GM10266 (cell line): ENCODE results near the gene CCL18.
"Not testable (repeated sequence)": the region's sequence is repeated elsewhere in the genome, so short reads cannot be mapped to it uniquely, and the experiment has no call there.

ENCODE experiments used
- DNase-seq: peaks from one replicate; pipeline ENCODE4 v3.0.0; 2012; ENCODE audit errors: extremely low spot score
- TF ChIP-seq, protein P1 (sequence below): IDR thresholded peaks from 2 replicates; pipeline ENCODE4 v1.5.1; 2012; ENCODE audit warnings: mild to moderate bottlenecking, low read depth; ENCODE audit not compliant: control insufficient read depth, insufficient read depth; ENCODE audit errors: missing control alignments

CCL18 gene

DNA sequence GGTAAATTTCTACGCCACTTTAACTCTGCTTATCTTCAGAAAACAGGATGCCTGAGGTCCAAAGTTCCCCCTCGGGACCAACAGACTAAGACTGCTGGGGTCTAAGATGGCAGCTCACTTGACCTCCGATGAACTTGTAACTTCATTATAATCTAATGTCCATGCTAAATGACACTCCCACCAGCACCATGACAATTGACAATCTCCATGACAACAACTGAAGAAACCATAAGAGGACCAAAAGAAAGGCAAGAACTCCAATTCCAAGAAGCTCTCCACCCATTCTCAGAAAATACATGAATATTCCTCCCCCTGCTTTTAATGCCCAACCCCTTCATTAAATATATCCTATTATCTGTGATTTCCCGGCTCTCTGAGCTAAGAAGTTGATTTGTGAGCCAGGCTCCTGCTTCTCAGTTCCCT lies 47.0 kb downstream of the CCL18 start:
- no peak for DNase-seq
- TF ChIP-seq, protein P1, sequence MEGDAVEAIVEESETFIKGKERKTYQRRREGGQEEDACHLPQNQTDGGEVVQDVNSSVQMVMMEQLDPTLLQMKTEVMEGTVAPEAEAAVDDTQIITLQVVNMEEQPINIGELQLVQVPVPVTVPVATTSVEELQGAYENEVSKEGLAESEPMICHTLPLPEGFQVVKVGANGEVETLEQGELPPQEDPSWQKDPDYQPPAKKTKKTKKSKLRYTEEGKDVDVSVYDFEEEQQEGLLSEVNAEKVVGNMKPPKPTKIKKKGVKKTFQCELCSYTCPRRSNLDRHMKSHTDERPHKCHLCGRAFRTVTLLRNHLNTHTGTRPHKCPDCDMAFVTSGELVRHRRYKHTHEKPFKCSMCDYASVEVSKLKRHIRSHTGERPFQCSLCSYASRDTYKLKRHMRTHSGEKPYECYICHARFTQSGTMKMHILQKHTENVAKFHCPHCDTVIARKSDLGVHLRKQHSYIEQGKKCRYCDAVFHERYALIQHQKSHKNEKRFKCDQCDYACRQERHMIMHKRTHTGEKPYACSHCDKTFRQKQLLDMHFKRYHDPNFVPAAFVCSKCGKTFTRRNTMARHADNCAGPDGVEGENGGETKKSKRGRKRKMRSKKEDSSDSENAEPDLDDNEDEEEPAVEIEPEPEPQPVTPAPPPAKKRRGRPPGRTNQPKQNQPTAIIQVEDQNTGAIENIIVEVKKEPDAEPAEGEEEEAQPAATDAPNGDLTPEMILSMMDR, result no peak

DNA sequence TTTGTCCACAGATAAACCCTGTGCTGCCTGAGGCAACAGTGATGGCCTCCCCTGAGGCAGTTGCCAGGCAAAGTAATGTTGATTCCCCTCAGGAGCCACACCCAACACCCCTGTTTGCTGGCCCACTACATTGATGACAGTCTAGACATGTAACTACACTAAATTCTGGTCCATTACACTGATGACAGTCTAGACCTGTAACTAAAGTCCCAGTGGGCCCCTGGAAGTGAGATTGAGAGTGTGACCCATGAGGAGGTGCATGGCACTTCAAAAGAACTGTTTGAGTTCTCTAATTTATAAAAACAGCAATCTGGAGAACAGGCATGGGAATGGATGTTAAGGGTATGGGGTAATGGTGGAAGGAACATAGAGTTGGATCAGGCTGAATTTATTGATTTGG lies 48.5 kb downstream of the CCL18 start:
- DNase-seq, result no peak
- TF ChIP-seq, protein P1, result no peak

DNA sequence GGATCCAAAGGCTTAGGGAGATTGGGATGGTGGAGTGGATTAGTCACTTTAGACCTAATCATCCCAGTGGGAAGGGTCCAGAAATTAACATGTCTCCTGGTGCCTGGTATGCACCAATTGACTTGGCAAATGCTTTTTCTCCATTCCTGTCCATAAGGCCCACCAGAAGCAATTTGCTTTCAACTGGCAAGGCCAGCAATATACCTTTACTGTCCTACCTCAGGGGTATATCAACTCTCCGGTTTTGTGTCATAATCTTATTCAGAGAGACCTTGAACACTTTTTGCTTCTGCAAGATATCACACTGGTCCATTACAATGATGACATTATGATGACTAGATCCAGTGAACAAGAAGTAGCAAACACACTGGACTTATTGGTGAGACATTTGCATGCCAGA lies 49.1 kb downstream of the CCL18 start:
- not testable (repeated sequence) for DNase-seq

DNA sequence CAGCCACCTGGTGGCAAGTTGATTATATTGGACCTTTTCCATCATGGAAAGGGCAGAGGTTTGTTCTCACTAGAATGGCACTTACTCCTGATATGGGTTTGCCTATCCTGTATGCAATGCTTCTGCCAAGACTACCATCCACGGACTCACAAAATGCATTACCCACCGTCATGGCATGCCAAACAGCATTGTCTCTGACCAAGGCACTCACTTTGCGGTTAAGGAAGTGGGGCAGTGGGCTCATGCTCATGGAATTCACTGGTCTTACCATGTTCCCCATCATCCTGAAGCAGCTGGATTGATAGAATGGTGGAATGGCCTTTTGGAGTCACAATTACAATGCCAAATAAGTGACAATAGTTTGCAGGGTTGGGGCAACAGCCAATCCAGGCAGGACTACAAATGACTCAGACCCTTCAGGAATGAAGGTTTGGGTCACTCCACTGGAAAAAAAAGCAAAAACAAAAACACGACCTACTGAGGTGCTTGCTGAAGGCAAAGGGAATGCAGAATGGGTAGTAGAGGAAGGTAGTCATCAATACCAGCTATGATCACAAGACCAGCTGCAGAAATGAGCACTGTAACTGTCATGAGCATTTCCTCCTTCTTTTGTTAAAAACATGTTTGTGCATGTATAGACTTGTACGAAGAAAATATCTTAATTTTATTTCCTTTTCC lies 51.0 kb downstream of the CCL18 start:
- not testable (repeated sequence) for DNase-seq

DNA sequence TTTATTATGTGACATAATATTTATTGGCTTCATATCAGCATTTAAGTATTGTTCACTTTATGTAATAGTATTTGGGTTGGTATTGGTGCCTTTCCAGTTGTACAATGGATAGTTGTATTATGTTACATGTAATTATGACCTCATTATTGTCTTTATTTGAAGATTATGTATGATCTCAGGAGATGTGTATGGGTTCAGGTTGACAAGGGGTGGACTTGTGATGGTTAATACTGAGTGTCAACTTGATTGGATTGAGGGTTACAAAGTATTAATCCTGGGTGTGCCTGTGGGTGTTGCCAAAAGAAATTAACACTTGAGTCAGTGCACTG lies 51.5 kb downstream of the CCL18 start:
- DNase-seq, result not testable (repeated sequence)

DNA sequence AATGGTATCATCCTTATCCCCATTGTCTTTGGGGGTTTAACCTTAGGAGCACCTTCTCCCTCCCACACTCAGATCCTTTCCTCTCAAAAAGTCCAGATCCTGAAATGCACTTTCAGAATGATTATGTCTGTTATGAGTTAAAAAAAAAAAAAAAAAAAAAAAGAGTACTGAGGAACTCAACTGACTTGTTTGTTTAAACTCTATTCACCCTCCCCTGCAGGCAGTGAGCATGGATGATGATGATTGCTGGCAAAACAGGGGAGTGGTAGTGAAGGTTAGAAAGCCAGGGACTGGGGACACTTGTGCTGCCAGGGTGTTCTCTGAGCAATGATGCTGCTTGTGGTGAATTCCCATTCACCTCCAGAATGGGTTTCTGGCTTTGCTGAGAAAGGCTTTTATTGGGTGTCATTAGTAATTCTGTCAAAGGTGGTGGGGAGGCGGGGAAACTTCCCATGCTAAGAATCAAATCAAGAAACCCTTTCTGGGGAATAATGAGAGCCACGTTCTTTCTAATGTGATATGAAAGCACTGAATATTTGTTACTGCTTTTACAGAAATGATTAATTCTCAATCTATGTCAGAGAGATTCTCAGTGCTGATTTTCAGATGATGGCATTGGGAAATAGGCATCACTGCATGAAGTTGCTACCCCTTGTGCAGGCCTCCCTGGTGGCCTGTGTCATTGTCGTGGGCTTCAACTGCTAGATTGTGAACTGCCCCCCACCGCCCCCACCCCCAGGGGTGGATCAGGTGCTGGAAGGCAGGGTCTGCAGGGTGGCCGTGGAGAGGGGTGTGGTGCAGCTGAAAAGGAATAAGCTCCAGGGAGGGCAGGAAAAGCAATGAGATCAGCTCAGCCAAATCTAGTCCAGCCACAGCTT lies 53.7 kb downstream of the CCL18 start:
- DNase-seq, result no peak
- TF ChIP-seq, protein P1, result no peak

DNA sequence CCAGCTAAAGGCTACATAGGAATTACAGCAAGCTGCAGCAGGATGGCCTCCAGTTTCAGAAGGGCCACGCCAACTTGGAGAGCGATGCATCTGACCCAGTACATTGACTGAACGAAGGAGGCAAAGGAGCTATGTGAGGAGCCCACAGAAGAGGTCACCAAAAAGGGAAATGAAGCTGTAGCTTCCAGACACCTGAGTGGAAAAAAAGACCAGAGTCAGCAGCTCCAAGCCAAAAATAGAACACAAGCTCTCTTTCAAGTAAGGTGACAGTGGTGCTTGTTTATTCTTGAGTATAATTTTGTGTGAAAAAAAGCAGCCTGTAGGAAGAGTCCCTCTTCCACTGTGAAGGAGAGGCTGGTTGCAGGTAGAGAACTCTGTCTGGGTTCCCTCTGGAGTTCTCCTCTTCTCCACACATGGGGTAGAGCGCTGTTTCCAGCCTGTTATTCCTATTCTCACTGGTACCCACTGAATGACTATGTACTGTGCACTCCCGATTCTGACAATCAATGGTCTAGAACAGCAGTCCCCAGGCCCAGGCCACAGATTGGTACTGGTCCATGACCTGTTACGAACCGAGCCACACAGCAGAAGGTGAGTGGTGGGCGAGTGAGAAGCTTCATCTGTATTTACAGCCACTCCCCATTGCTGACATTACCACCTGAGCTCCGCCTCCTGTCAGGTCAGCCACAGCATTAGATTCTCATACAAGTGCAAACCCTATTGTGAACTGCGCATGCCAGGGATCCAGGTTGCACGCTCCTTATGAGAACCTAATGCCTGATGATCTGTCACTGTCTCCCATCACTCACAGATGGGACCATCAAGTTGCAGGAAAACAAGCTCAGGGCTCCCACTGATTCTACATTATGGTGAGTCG lies 54.6 kb downstream of the CCL18 start:
- DNase-seq, result no peak
- TF ChIP-seq, protein P1, result no peak

DNA sequence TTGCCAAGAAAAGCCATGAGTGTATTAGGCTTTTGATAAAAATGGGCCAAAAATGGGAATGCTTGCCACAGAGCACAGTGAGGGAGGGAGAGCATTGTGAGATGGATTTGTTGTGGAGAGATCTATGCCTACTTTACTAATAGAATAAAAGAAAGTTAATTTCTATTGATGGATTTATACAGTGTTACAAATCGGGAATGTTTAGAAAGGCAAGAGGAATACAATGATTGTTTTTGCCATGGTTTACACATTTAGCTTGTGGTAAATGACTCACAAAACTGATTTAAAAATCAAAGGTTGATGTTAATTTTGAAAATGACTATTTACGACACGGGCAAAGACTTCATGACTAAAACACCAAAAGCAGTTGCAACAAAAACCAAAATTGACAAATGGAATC lies 56.1 kb downstream of the CCL18 start:
- no peak for DNase-seq
- TF ChIP-seq, protein P1, result no peak

DNA sequence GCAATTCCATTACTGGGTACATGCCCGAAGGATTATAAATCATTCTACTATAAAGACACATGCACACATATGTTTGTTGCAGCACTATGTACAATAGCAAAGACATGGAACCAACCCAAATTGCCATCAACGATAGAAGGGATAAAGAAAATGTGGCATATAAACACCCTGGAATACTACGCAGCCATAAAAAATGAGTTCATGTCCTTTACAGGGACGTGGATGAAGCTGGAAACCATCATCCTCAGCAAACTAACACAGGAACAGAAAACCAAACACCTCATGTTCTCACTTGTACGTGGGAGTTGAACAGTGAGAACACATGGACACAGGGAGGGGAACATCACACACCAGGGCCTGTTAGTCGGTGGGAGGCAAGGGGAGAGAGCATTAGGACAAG lies 57.0 kb downstream of the CCL18 start:
- DNase-seq, result not testable (repeated sequence)
